ENCODE results near the gene AP3M1. TPM values are rescaled to one million over a fixed set of nuclear protein-coding genes. Genes with fewer than 3 reads are reported as not detected.

Gene AP3M1
- polyA plus RNA-seq, 1 of the 3 experiments (the other 2 are of a cell fraction), result 17.7 TPM

- ChIA-PET POLR2A (interaction anchor here (0.9 kb wide), 1 partner anchor 195 kb away, joined by 4 read pairs; no protein-coding TSS in a partner anchor), CTCF (interaction anchor here (0.6 to 6.2 kb wide), 49 partner anchors 10 to 334 kb away, joined by 3 to 102 read pairs (median 4); no protein-coding TSS in a partner anchor)
- peaks cover 30 to 58% of the 10 kb centered on the region in 2 experiments for H3K36me3 ChIP-seq (replicated peaks in 1 of 2; ENCODE audit: control insufficient read depth in 1 of 2, insufficient read depth in 2 of 2, low read length in 1 of 2)
- no peaks in the 10 kb centered on the region for H3K9me3 ChIP-seq
- H3K27me3 ChIP-seq (ENCODE audit: insufficient read depth), result no peaks in the 10 kb centered on the region
- TF ChIP-seq, protein P1, sequence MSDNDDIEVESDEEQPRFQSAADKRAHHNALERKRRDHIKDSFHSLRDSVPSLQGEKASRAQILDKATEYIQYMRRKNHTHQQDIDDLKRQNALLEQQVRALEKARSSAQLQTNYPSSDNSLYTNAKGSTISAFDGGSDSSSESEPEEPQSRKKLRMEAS (IDR thresholded peaks at IDR 0.05; ENCODE audit: low read depth), result no peak
- TF ChIP-seq YY1 (IDR thresholded peaks at IDR 0.05; ENCODE audit: low read depth), result no peak
- TF ChIP-seq RXRA (IDR thresholded peaks at IDR 0.05; ENCODE audit: borderline replicate concordance, low read depth), result no peak
- no peak for TF ChIP-seq RFX5 (IDR thresholded peaks at IDR 0.05; ENCODE audit: low read length)
- TF ChIP-seq SMC3 (IDR thresholded peaks at IDR 0.05; ENCODE audit: low read depth, low read length), result peak; percentile 81
- peak; percentile 85 for TF ChIP-seq CTCF (IDR thresholded peaks at IDR 0.05)
- peak; percentile 83 for TF ChIP-seq RAD21 (IDR thresholded peaks at IDR 0.05; ENCODE audit: low read length)
- TF ChIP-seq, protein P2, sequence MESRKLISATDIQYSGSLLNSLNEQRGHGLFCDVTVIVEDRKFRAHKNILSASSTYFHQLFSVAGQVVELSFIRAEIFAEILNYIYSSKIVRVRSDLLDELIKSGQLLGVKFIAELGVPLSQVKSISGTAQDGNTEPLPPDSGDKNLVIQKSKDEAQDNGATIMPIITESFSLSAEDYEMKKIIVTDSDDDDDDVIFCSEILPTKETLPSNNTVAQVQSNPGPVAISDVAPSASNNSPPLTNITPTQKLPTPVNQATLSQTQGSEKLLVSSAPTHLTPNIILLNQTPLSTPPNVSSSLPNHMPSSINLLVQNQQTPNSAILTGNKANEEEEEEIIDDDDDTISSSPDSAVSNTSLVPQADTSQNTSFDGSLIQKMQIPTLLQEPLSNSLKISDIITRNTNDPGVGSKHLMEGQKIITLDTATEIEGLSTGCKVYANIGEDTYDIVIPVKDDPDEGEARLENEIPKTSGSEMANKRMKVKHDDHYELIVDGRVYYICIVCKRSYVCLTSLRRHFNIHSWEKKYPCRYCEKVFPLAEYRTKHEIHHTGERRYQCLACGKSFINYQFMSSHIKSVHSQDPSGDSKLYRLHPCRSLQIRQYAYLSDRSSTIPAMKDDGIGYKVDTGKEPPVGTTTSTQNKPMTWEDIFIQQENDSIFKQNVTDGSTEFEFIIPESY (IDR thresholded peaks at IDR 0.05; ENCODE audit: borderline replicate concordance, low read depth), result no peak
- no peak for TF ChIP-seq FOSL2 (IDR thresholded peaks at IDR 0.05; ENCODE audit: borderline replicate concordance, low read depth)
- H3K9ac ChIP-seq, result 0 out of 2 replicates have a peak overlapping the region, but pooled peaks have one; percentile 39
- H3K4me1 ChIP-seq (ENCODE audit: control insufficient read depth in 1 of 2, insufficient read depth in 2 of 2, low read depth in 1 of 2, low read length in 1 of 2), result peaks cover 2 to 57% of the 10 kb centered on the region in 2 experiments; a peak in 3 of 4 replicates
- H3K27ac ChIP-seq (ENCODE audit: low read depth in 2 of 2, low read length in 1 of 2), result peak overlapping the region; percentile 75 to 82; a peak in 3 of 4 replicates
- 57% methylated on average over 4 of the region's 4 CpGs for WGBS (ENCODE audit: low lambda C conversion rate)
- peaks cover 9% of the 10 kb centered on the region for H4K20me1 ChIP-seq (ENCODE audit: insufficient read depth)
- H3F3A ChIP-seq (replicated peaks; ENCODE audit: insufficient read depth), result peaks cover 57% of the 10 kb centered on the region
- no peaks in the 10 kb centered on the region for H3K9me2 ChIP-seq
- peak; percentile 70 for DNase-seq
- H2AFZ ChIP-seq (ENCODE audit: low read depth), result no peak overlapping the region
- H3K4me3 ChIP-seq (ENCODE audit: low read depth in 2 of 2, low read length in 1 of 2), result no peak overlapping the region; a peak in 1 of 4 replicates
- peaks cover 91% of the 10 kb centered on the region for H3K79me2 ChIP-seq (ENCODE audit: insufficient read depth)
- H3K4me2 ChIP-seq, result 0 out of 2 replicates have a peak overlapping the region, but pooled peaks have one; percentile 48
Observed at GRCh38 chr10:74081192-74081803, 69.3 kb downstream of the AP3M1 start.

DNA sequence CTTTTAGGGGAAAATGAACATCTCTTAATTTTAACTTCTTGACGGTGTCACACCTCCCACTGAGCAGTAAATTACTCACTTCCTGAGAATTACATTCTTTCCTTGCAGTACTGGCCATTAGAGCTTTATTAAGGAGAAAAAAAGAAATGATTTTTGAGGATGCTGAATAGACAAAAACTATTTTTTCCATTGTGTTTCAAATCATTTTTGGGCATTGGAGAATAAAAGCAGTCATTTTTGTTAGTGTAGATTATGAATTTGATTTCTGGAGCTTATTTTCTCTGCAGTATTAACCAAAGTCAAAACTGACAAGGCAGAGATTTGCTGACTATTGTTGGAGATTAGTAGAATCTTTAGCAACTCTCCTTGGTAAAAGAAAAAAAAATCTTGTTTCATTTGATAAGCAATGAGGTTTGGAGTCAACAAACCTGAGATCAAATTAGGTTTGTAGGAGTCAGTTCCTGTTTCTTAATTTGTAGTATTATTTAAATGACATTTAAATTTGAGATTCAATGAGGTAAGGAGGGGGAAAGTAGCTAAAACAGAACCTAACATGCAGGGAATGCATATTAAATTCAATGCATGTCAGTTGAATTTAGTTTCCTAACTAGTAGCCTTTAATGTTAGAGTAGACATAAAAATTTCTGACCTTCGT lies 70.6 kb downstream of the AP3M1 start:
- Histone ChIP-seq H3K36me3 (replicated peaks in 1 of 2; ENCODE audit: control insufficient read depth in 1 of 2, insufficient read depth in 2 of 2, low read length in 1 of 2) (peaks cover 36 to 57% of the 10 kb centered on the region in 2 experiments), H3K27ac (ENCODE audit: low read depth in 2 of 2, low read length in 1 of 2) (peak overlapping the region; percentile 75 to 82), H3K4me3 (ENCODE audit: low read depth in 2 of 2, low read length in 1 of 2) (no peak overlapping the region), H3K9ac (peak overlapping the region; percentile 39; the same call in 1 of the 2 replicates), H3K9me2 (no peaks in the 10 kb centered on the region), H3K4me2 (peak overlapping the region; percentile 48), H3F3A (replicated peaks; ENCODE audit: insufficient read depth) (peaks cover 57% of the 10 kb centered on the region), H4K20me1 (ENCODE audit: insufficient read depth) (peaks cover 9% of the 10 kb centered on the region), H3K27me3 (ENCODE audit: insufficient read depth) (no peaks in the 10 kb centered on the region), H3K79me2 (ENCODE audit: insufficient read depth) (peaks cover 94% of the 10 kb centered on the region), H3K9me3 (no peaks in the 10 kb centered on the region), H2AFZ (ENCODE audit: low read depth) (no peak overlapping the region), H3K4me1 (ENCODE audit: control insufficient read depth in 1 of 2, insufficient read depth in 2 of 2, low read depth in 1 of 2, low read length in 1 of 2) (peaks cover 2 to 62% of the 10 kb centered on the region in 2 experiments; a peak in 3 of 4 replicates)
- WGBS (ENCODE audit: low lambda C conversion rate), result 37% methylated on average over 2 of the region's 2 CpGs
- CTCF ChIA-PET, result interaction anchor here (1.1 to 6.2 kb wide), 16 partner anchors 8 to 230 kb away, joined by 4 to 102 read pairs (median 8); no protein-coding TSS in a partner anchor
- POLR2A ChIA-PET, result interaction anchor here (0.7 kb wide), 1 partner anchor 11 kb away, joined by 3 read pairs; no protein-coding TSS in a partner anchor
- no peak for DNase-seq
- TF ChIP-seq SMC3 (IDR thresholded peaks at IDR 0.05; ENCODE audit: low read depth, low read length) (no peak), NRF1 (IDR thresholded peaks at IDR 0.05; ENCODE audit: low read depth, low read length) (no peak), MXI1 (IDR thresholded peaks at IDR 0.05; ENCODE audit: low read depth, low read length) (no peak), RXRA (IDR thresholded peaks at IDR 0.05; ENCODE audit: borderline replicate concordance, low read depth) (no peak), JUND (IDR thresholded peaks at IDR 0.05) (peak; percentile 23; the same call in 1 of the 2 replicates), TCF12 (IDR thresholded peaks at IDR 0.05) (peak; percentile 29; the same call in 1 of the 2 replicates), GATA2 (CRISPR knock-in tag; IDR thresholded peaks at IDR 0.05) (no peak), PBX3 (IDR thresholded peaks at IDR 0.05) (peak; percentile 20; the same call in 1 of the 2 replicates), CTCF (IDR thresholded peaks at IDR 0.05) (no peak), ELF1 (IDR thresholded peaks at IDR 0.05) (no peak)
- TF ChIP-seq, protein P1 (IDR thresholded peaks at IDR 0.05; ENCODE audit: low read depth), result no peak
